GM23338 (cell line): Measurements from ENCODE around the gene MALRD1. TPM values are rescaled to one million over a fixed set of nuclear protein-coding genes. Genes with fewer than 3 reads are reported as not detected.

Experiments
- ATAC-seq: fragments of 200-7000 bp; cut with Tn5 transposase; 3 replicates; pipeline ENCODE4 v1.9.1; 2020
- DNase-seq: peaks from one replicate; pipeline ENCODE4 v3.0.0-alpha.2; 2015; ENCODE audit warnings: low spot score
- H2AFZ ChIP-seq: fragments of 200-600 bp; sonication (generic); 2 replicates; pipeline ENCODE4 v1.8.0; 2016; ENCODE audit warnings: antibody characterized with exemption, mild to moderate bottlenecking, moderate library complexity
- H3F3A ChIP-seq: fragments of 200-600 bp; sonication (generic); replicated peaks from 2 replicates; pipeline ENCODE4 v1.8.0; 2017; ENCODE audit warnings: antibody characterized with exemption, mixed run types, low read depth
- H3K27ac ChIP-seq: fragments of 200-600 bp; sonication (generic); 2 replicates; pipeline ENCODE4 v1.6.1; 2016; ENCODE audit warnings: low read depth
- H3K27me3 ChIP-seq: fragments of 200-600 bp; sonication (generic); 2 replicates; pipeline ENCODE4 v1.8.0; 2016; ENCODE audit warnings: mild to moderate bottlenecking, mixed run types, moderate library complexity; ENCODE audit not compliant: insufficient read depth
- H3K36me3 ChIP-seq: fragments of 200-600 bp; sonication (generic); 2 replicates; pipeline ENCODE4 v1.8.0; 2016; ENCODE audit warnings: mild to moderate bottlenecking; ENCODE audit not compliant: insufficient read depth
- H3K4me1 ChIP-seq: fragments of 200-600 bp; sonication (generic); 2 replicates; pipeline ENCODE4 v1.8.0; 2016; ENCODE audit warnings: mild to moderate bottlenecking, moderate library complexity; ENCODE audit not compliant: insufficient read depth
- H3K4me2 ChIP-seq: fragments of 200-600 bp; sonication (generic); 2 replicates; pipeline ENCODE4 v1.7.1; 2017; ENCODE audit warnings: mixed run types
- H3K4me3 ChIP-seq: fragments of 200-600 bp; sonication (generic); 2 replicates; pipeline ENCODE4 v1.6.1; 2016; ENCODE audit warnings: mixed run types
- H3K79me2 ChIP-seq: fragments of 200-600 bp; sonication (generic); replicated peaks from 2 replicates; pipeline ENCODE4 v1.8.0; 2017; ENCODE audit warnings: mild to moderate bottlenecking; ENCODE audit not compliant: insufficient read depth
- H3K9me2 ChIP-seq: fragments of 200-600 bp; sonication (generic); 2 replicates; pipeline ENCODE4 v1.8.0; 2017; ENCODE audit not compliant: insufficient read depth
- H4K20me1 ChIP-seq: fragments of 200-600 bp; sonication (generic); replicated peaks from 2 replicates; pipeline ENCODE4 v1.8.0; 2017; ENCODE audit warnings: mild to moderate bottlenecking; ENCODE audit not compliant: insufficient read depth
- H3K27ac Mint-ChIP-seq: 2 replicates; pipeline ENCODE4 v1.8.0; 2020; ENCODE audit warnings: inconsistent platforms, mild to moderate bottlenecking, moderate library complexity, mixed read lengths
- H3K27me3 Mint-ChIP-seq: 3 replicates; pipeline ENCODE4 v1.8.0; 2022; ENCODE audit warnings: low read depth, mild to moderate bottlenecking, moderate library complexity, mixed read lengths, inconsistent platforms; ENCODE audit not compliant: insufficient read depth, poor library complexity
- H3K36me3 Mint-ChIP-seq: 3 replicates; pipeline ENCODE4 v1.8.0; 2021; ENCODE audit warnings: low read depth, mild to moderate bottlenecking, inconsistent platforms, moderate library complexity, mixed read lengths
- H3K4me1 Mint-ChIP-seq: 3 replicates; pipeline ENCODE4 v1.8.0; 2020; ENCODE audit warnings: mild to moderate bottlenecking, inconsistent platforms, mixed read lengths
- H3K4me3 Mint-ChIP-seq: 3 replicates; pipeline ENCODE4 v1.8.0; 2021; ENCODE audit warnings: moderate library complexity, mild to moderate bottlenecking, inconsistent platforms, mixed read lengths
- H3K9me3 Mint-ChIP-seq: 3 replicates; pipeline ENCODE4 v1.8.0; 2020; ENCODE audit warnings: moderate library complexity, mild to moderate bottlenecking, inconsistent platforms, mixed read lengths
- CTCF ChIP-seq, 2 experiments: fragments of 200-600 bp in 1 of 2; sonication (generic) in 1 of 2; conservative IDR thresholded peaks; 2 replicates each; pipeline versions ENCODE4 v1.5.1 to v1.6.1; 2016 to 2017; ENCODE audit warnings: antibody characterized with exemption in 2 of 2, low read depth in 2 of 2, mild to moderate bottlenecking in 2 of 2, moderate library complexity in 1 of 2
- ETS1 ChIP-seq: IDR thresholded peaks from 2 replicates; pipeline ENCODE4 v1.6.1; 2016; ENCODE audit warnings: antibody characterized with exemption
- EZH2 ChIP-seq: fragments of 200-600 bp; sonication (generic); IDR thresholded peaks from one replicate; pipeline ENCODE4 v1.8.0; 2017; ENCODE audit warnings: antibody characterized with exemption, mild to moderate bottlenecking, low read depth; ENCODE audit not compliant: unreplicated experiment
- JUNB ChIP-seq: IDR thresholded peaks from one replicate; pipeline ENCODE4 v1.6.1; 2016; ENCODE audit warnings: antibody characterized with exemption; ENCODE audit not compliant: unreplicated experiment
- REST ChIP-seq: IDR thresholded peaks from one replicate; pipeline ENCODE4 v1.6.1; 2018; ENCODE audit warnings: antibody characterized with exemption; ENCODE audit not compliant: unreplicated experiment
- ZNF331 ChIP-seq: fragments of 250-450 bp; sonication (Bioruptor Pico); IDR thresholded peaks from 2 replicates; pipeline ENCODE4 v1.5.0; 2020; ENCODE audit warnings: low read depth, mild to moderate bottlenecking, moderate library complexity
- polyA plus RNA-seq: library from polyadenylated mRNA; unstranded; fragments of >200 nt; fragmentation: Nextera tagmentation; extraction: Ambion mirVana; gene quantifications from 2 replicates; pipeline ENCODE4 v1.2.1, GENCODE V29; 2016
- total RNA-seq: library from RNA; depleted of rRNA; stranded (reverse); fragments of >200 nt; shearing (Covaris generic); gene quantifications from 2 replicates; pipeline ENCODE4 v1.2.3, GENCODE V29; 2014

Gene MALRD1
- total and polyA plus RNA-seq, 2 experiments from 2014 or later: 0.42 to 1.9 TPM

GRCh38 chr10:19226025-19226424 lies 177.4 kb downstream of the MALRD1 start:
- Mint-ChIP-seq H3K36me3 (no peaks in the 10 kb centered on the region), H3K27me3 (no peaks in the 10 kb centered on the region), H3K27ac (no peak overlapping the region), H3K4me3 (no peak overlapping the region), H3K9me3 (0 out of 3 replicates have a peak, but pooled peaks cover 4% of the 10 kb centered on the region), H3K4me1 (no peaks in the 10 kb centered on the region)
- H3K36me3 ChIP-seq: no peaks in the 10 kb centered on the region
- ATAC-seq: no peak
- no peaks in the 10 kb centered on the region for H3F3A ChIP-seq
- H3K4me1 ChIP-seq: no peaks in the 10 kb centered on the region
- H2AFZ ChIP-seq: no peak overlapping the region
- TF ChIP-seq ZNF331: no peak
- no peak for TF ChIP-seq CTCF (conservative IDR thresholded peaks at IDR 0.05; ENCODE audit: low read depth in 2 of 2)
- TF ChIP-seq ETS1: no peak
- TF ChIP-seq REST: no peak
- TF ChIP-seq EZH2: no peak
- H3K79me2 ChIP-seq: no peaks in the 10 kb centered on the region
- DNase-seq: no peak
- no peak overlapping the region for H3K4me3 ChIP-seq
- no peaks in the 10 kb centered on the region for H4K20me1 ChIP-seq
- no peaks in the 10 kb centered on the region for H3K27me3 ChIP-seq
- no peak overlapping the region for H3K27ac ChIP-seq
- H3K4me2 ChIP-seq: no peak overlapping the region
- H3K9me2 ChIP-seq: no peaks in the 10 kb centered on the region

- H3K79me2 ChIP-seq: no peaks in the 10 kb centered on the region
- Mint-ChIP-seq H3K27ac (no peak overlapping the region), H3K4me1 (peaks cover 4% of the 10 kb centered on the region; the same call in 2 of the 3 replicates), H3K36me3 (peaks cover 4% of the 10 kb centered on the region; the same call in 1 of the 3 replicates), H3K27me3 (no peaks in the 10 kb centered on the region), H3K4me3 (no peak overlapping the region), H3K9me3 (peaks cover 9% of the 10 kb centered on the region; the same call in 2 of the 3 replicates)
- H4K20me1 ChIP-seq: no peaks in the 10 kb centered on the region
- H3F3A ChIP-seq: no peaks in the 10 kb centered on the region
- H3K4me1 ChIP-seq: no peaks in the 10 kb centered on the region
- H3K9me2 ChIP-seq: no peaks in the 10 kb centered on the region
- TF ChIP-seq CTCF (conservative IDR thresholded peaks at IDR 0.05; ENCODE audit: low read depth in 2 of 2) (peak; percentile 42 to 64), JUNB (no peak)
- H3K4me2 ChIP-seq: no peak overlapping the region
- H3K4me3 ChIP-seq: no peak overlapping the region
- H2AFZ ChIP-seq: peak overlapping the region; percentile 54; the same call in 1 of the 2 replicates
- DNase-seq (peak; percentile 47), ATAC-seq (peak; percentile 69)
- H3K27ac ChIP-seq: no peak overlapping the region
- H3K27me3 ChIP-seq: no peaks in the 10 kb centered on the region
- H3K36me3 ChIP-seq: no peaks in the 10 kb centered on the region
Measured at GRCh38 chr10:19231034-19231433, 182.4 kb downstream of the MALRD1 start.
